A549 (cell line): ENCODE measurements around the gene LAMTOR5.

Experiments used
- CTCF ChIP-seq: fragments of >200 bp; sonication (Bioruptor Twin); formaldehyde crosslinking; IDR thresholded peaks from 3 replicates; pipeline ENCODE4 v1.5.1; 2016
- RARB ChIP-seq: fragments of 250-450 bp; sonication (Bioruptor Pico); IDR thresholded peaks from 2 replicates; pipeline ENCODE4 v1.8.0; 2021; ENCODE audit warnings: mild to moderate bottlenecking, moderate library complexity
- RNF2 ChIP-seq: fragments of 200-600 bp; sonication (generic); IDR thresholded peaks from 2 replicates; pipeline ENCODE4 v1.6.1; 2016; ENCODE audit warnings: low read depth, mild to moderate bottlenecking, antibody characterized with exemption, moderate library complexity, borderline replicate concordance

DNA sequence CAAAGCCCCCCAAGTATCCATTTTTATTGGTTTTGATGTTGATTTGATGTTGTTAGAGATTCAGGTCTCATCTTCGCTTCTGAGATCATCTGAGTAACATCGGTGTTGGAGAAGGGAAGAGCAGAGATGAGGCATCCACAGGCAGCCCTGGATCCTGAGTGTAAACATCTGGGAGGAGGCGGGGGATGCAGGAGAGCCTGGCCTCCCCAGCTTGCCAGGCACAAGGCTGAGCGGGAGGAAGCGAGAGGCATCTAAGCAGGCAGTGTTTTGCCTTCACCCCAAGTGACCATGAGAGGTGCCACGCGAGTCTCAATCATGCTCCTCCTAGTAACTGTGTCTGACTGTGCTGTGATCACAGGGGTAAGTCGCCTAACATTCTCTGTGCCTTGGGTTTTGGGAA lies 43.4 kb upstream of the LAMTOR5 start, which contains the start of gene PROK1:
- TF ChIP-seq CTCF (no peak), RARB (CRISPR knock-in tag) (no peak), RNF2 (no peak)
